Smooth muscle cell of the coronary artery (primary cell): ENCODE data around the gene NIPSNAP3A. TPM values are rescaled to one million over a fixed set of nuclear protein-coding genes. Genes with fewer than 3 reads are reported as not detected.

ENCODE experiments used
- total RNA-seq: library from RNA; depleted of rRNA; stranded (reverse); fragments of >200 nt; gene quantifications from 2 replicates; pipeline ENCODE4 v1.2.3, GENCODE V29; 2014; ENCODE audit warnings: low replicate concordance

NIPSNAP3A gene
- 8.5 and 67.3 TPM in 2 replicates for total RNA-seq

GRCh38 chr9:104747565-104748358, at the start of gene NIPSNAP3A:
NIPSNAP3A (plus strand) TSS chr9:104747683; CDS start chr9:104747793, 110 bp downstream.

Other genes with a start within 250 kb of the NIPSNAP3A start
- gene OR13F1, start 243.4 kb upstream of the NIPSNAP3A start, total RNA-seq: not detected in 2 replicates
- not detected in 2 replicates for gene OR13C4, start 220.5 kb upstream of the NIPSNAP3A start, total RNA-seq
- gene OR13C3, start 210.8 kb upstream of the NIPSNAP3A start, total RNA-seq: not detected in 2 replicates
- gene OR13C8, start 178.5 kb upstream of the NIPSNAP3A start, total RNA-seq: not detected in 2 replicates
- not detected in 2 replicates for gene OR13C5, start 148.3 kb upstream of the NIPSNAP3A start, total RNA-seq
- not detected in 2 replicates for gene OR13C2, start 142.1 kb upstream of the NIPSNAP3A start, total RNA-seq
- not detected in 2 replicates for gene OR13C9, start 129.5 kb upstream of the NIPSNAP3A start, total RNA-seq
- gene OR13D1, start 53.2 kb upstream of the NIPSNAP3A start, total RNA-seq: not detected in 2 replicates
- 0.35 and 1.4 TPM in 2 replicates for gene NIPSNAP3B, start 16.4 kb downstream of the NIPSNAP3A start, total RNA-seq
- 79.8 and 223 TPM in 2 replicates for gene ABCA1, start 180.5 kb downstream of the NIPSNAP3A start, total RNA-seq